ENCODE results near the gene AFF3.
"Not testable (repeated sequence)": the region's sequence is repeated elsewhere in the genome, so short reads cannot be mapped to it uniquely, and the experiment has no call there.

The AFF3 gene

GRCh38 chr2:99504844-99505584 is 637.4 kb downstream of the AFF3 start:
- no peak for DNase-seq

GRCh38 chr2:99503662-99504416 is 638.6 kb downstream of the AFF3 start:
- DNase-seq: not testable (repeated sequence)

GRCh38 chr2:99496021-99496420 is 646.4 kb downstream of the AFF3 start:
- no peak for DNase-seq
